Measurements from ENCODE around the gene LAMB4. TPM values are rescaled to one million over a fixed set of nuclear protein-coding genes. Genes with fewer than 3 reads are reported as not detected.

LAMB4 gene
- total RNA-seq, 2 experiments from 2014 or later, result not detected

DNA sequence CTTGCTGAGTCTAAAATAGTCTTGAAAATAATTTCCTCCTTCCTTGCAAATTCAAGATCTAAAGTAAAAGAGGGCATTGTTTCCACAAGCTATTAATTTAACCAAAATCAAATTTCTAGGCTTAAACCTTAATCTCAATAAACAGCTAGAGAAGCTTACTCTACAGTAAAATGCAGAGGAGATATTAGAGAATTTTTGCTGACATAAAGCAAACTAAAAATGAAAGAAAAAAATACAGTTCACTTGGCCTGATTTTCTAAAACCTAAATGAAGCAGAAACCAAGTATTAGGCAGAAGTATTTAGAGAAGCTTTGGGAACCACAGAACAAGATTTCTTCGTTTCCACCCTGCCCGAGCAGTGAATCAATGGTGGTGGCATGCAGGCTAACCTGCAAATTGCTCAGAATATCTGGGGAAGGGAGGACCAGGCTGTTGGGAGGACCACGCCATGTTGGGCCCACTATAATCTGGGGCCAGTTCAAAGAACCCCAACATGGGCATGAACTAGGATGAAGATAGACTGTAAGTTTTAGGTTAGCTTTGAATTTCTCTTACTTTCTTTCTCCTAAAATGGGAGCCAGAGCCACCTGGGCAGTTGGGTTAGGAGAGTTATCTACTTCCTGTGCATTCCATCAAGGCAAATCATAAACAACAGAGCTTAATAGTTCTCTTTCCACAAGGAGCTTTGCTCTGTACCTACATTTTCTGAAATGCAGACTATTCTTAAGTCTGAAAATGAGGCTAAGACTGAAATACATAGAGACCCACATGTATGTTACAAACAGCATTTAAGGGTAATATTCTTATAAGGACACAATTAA is 131.3 kb downstream of the LAMB4 start:
- no TSS peak for BruUV-seq (replicated peaks)
- no peak overlapping the region for H3K4me2 ChIP-seq (ENCODE audit: low read length)
- H4K20me1 ChIP-seq (ENCODE audit: insufficient read depth, low read length), result no peaks in the 10 kb centered on the region
- H3K9me2 ChIP-seq (ENCODE audit: insufficient read depth, low read length), result no peaks in the 10 kb centered on the region
- no peaks in the 10 kb centered on the region for H3K79me2 ChIP-seq (ENCODE audit: insufficient read depth, low read depth, low read length)
- no peaks in the 10 kb centered on the region for H3K4me1 ChIP-seq (ENCODE audit: insufficient read depth, low read length, poor library complexity, severe bottlenecking)
- no peaks in the 10 kb centered on the region for H3K9me3 ChIP-seq (ENCODE audit: low read length)
- H3K27ac ChIP-seq (ENCODE audit: low read depth, low read length, poor library complexity, severe bottlenecking), result no peak overlapping the region
- ChIA-PET POLR2A (interaction anchor here (0.7 kb wide), 1 partner anchor 32 kb away, joined by 8 read pairs; no protein-coding TSS in a partner anchor), CTCF (ENCODE audit: unreplicated experiment) (no interaction called here)
- TF ChIP-seq, protein P1, sequence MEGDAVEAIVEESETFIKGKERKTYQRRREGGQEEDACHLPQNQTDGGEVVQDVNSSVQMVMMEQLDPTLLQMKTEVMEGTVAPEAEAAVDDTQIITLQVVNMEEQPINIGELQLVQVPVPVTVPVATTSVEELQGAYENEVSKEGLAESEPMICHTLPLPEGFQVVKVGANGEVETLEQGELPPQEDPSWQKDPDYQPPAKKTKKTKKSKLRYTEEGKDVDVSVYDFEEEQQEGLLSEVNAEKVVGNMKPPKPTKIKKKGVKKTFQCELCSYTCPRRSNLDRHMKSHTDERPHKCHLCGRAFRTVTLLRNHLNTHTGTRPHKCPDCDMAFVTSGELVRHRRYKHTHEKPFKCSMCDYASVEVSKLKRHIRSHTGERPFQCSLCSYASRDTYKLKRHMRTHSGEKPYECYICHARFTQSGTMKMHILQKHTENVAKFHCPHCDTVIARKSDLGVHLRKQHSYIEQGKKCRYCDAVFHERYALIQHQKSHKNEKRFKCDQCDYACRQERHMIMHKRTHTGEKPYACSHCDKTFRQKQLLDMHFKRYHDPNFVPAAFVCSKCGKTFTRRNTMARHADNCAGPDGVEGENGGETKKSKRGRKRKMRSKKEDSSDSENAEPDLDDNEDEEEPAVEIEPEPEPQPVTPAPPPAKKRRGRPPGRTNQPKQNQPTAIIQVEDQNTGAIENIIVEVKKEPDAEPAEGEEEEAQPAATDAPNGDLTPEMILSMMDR (conservative IDR thresholded peaks at IDR 0.05; ENCODE audit: low read length), result no peak
- no peak for TF ChIP-seq EZH2phosphoT487 (IDR thresholded peaks at IDR 0.05; ENCODE audit: borderline replicate concordance, low read depth, low read length)
- no peak overlapping the region for H3K4me3 ChIP-seq (ENCODE audit: low read depth, low read length, poor library complexity, severe bottlenecking)
- no peak overlapping the region for H2AFZ ChIP-seq (ENCODE audit: low read length)
- no peak for DNase-seq (ENCODE audit: low spot score)
- intact Hi-C loops (cut with micrococcal nuclease; ENCODE audit: unreplicated experiment), result no loop called here
- no peaks in the 10 kb centered on the region for H3K36me3 ChIP-seq (ENCODE audit: insufficient read depth, low read length)

DNA sequence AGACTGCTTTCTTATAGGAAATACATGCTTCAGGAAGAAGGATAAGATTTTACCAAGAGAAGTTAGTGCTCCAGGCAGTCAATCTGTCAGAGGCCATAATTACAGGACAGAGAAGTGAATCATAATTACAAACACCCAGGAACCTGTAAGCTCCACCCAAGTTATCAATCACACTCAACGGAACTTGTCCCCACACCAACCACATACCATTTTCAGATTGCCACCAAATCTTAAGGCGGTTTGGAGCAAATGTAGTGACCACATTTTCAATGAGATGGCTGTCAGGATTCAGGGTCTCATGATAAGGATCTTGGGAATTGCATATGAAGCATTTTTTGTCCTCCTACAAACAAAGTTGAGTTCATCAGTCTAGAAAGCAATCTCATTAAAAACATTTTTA is 132.0 kb downstream of the LAMB4 start:
- no TSS peak for BruUV-seq (replicated peaks)
- Histone ChIP-seq H3K4me1 (ENCODE audit: insufficient read depth, low read length, poor library complexity, severe bottlenecking) (no peaks in the 10 kb centered on the region), H3K27ac (ENCODE audit: low read depth, low read length, poor library complexity, severe bottlenecking) (no peak overlapping the region), H4K20me1 (ENCODE audit: insufficient read depth, low read length) (no peaks in the 10 kb centered on the region), H3K4me2 (ENCODE audit: low read length) (no peak overlapping the region), H2AFZ (ENCODE audit: low read length) (no peak overlapping the region), H3K9me2 (ENCODE audit: insufficient read depth, low read length) (no peaks in the 10 kb centered on the region), H3K4me3 (ENCODE audit: low read depth, low read length, poor library complexity, severe bottlenecking) (no peak overlapping the region), H3K9me3 (ENCODE audit: low read length) (no peaks in the 10 kb centered on the region), H3K36me3 (ENCODE audit: insufficient read depth, low read length) (no peaks in the 10 kb centered on the region), H3K79me2 (ENCODE audit: insufficient read depth, low read depth, low read length) (no peaks in the 10 kb centered on the region)
- intact Hi-C loops (cut with micrococcal nuclease; ENCODE audit: unreplicated experiment), result no loop called here
- TF ChIP-seq, protein P1 (conservative IDR thresholded peaks at IDR 0.05; ENCODE audit: low read length), result no peak
- no peak for TF ChIP-seq EZH2phosphoT487 (IDR thresholded peaks at IDR 0.05; ENCODE audit: borderline replicate concordance, low read depth, low read length)
- ChIA-PET POLR2A (no interaction called here), CTCF (ENCODE audit: unreplicated experiment) (no interaction called here)
- no peak for DNase-seq (ENCODE audit: low spot score)

Measured in OCI-LY7 (cell line).